ENCODE measurements around the gene NUAK1.

DNA sequence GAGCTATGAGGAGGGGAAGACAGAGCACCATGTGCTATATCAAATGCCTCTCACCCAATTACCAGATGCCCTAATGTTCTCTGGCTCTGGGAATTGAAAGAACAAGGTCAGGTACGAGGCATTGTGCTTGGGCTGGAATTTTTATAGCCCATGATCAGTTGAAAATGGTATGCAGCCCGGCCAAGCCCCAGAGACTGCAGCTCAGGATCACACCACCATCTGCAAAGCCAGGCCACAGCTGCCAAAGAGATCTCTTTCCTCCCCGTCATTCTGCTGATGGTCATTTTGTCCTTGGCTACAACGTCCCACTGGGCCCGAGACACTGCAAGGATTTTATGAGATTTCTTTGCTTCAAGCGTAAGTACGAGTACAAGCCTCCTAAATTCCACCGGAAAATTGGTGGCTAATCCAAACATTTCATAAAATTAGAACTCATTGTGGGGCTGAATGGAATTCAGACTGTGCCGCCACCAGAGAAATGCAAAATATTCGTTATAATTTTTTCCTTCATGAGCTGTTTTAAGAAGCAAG lies 15.1 kb downstream of the NUAK1 start:
- TF ChIP-seq, protein P1, sequence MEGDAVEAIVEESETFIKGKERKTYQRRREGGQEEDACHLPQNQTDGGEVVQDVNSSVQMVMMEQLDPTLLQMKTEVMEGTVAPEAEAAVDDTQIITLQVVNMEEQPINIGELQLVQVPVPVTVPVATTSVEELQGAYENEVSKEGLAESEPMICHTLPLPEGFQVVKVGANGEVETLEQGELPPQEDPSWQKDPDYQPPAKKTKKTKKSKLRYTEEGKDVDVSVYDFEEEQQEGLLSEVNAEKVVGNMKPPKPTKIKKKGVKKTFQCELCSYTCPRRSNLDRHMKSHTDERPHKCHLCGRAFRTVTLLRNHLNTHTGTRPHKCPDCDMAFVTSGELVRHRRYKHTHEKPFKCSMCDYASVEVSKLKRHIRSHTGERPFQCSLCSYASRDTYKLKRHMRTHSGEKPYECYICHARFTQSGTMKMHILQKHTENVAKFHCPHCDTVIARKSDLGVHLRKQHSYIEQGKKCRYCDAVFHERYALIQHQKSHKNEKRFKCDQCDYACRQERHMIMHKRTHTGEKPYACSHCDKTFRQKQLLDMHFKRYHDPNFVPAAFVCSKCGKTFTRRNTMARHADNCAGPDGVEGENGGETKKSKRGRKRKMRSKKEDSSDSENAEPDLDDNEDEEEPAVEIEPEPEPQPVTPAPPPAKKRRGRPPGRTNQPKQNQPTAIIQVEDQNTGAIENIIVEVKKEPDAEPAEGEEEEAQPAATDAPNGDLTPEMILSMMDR (IDR thresholded peaks at IDR 0.05), result no peak
- TF ChIP-seq POLR2A (IDR thresholded peaks at IDR 0.05), result no peak
